AG04449 (cell line): ENCODE data around the gene CARD19.

Source experiments
- CTCF ChIA-PET: fragments of 350-600 bp; formaldehyde crosslinking; extraction: SDS; loops from one replicate; lab custom pipeline; 2021; ENCODE audit warnings: antibody characterized with exemption; lab: Yijun Ruan, JAX
- POLR2A ChIA-PET: fragments of 400-600, 350-600 bp; formaldehyde crosslinking; extraction: SDS; loops from one replicate; lab custom pipeline; 2020; ENCODE audit warnings: antibody characterized with exemption, inconsistent platforms; lab: Yijun Ruan, JAX
- DNase-seq: peaks from one replicate; pipeline ENCODE4 v3.0.0-alpha.2; 2010; ENCODE audit warnings: low read depth, low spot score
- H3K4me3 ChIP-seq: 2 replicates; pipeline ENCODE4 v1.5.1; 2011; ENCODE audit warnings: low read depth, mild to moderate bottlenecking, control low read depth, low read length
- TF ChIP-seq, protein P1 (sequence below): IDR thresholded peaks from one replicate; pipeline ENCODE4 v1.5.1; 2011; ENCODE audit warnings: mild to moderate bottlenecking, moderate library complexity, low read length, control low read depth, inconsistent platforms; ENCODE audit not compliant: insufficient read depth; ENCODE audit errors: missing control alignments

The CARD19 gene

DNA sequence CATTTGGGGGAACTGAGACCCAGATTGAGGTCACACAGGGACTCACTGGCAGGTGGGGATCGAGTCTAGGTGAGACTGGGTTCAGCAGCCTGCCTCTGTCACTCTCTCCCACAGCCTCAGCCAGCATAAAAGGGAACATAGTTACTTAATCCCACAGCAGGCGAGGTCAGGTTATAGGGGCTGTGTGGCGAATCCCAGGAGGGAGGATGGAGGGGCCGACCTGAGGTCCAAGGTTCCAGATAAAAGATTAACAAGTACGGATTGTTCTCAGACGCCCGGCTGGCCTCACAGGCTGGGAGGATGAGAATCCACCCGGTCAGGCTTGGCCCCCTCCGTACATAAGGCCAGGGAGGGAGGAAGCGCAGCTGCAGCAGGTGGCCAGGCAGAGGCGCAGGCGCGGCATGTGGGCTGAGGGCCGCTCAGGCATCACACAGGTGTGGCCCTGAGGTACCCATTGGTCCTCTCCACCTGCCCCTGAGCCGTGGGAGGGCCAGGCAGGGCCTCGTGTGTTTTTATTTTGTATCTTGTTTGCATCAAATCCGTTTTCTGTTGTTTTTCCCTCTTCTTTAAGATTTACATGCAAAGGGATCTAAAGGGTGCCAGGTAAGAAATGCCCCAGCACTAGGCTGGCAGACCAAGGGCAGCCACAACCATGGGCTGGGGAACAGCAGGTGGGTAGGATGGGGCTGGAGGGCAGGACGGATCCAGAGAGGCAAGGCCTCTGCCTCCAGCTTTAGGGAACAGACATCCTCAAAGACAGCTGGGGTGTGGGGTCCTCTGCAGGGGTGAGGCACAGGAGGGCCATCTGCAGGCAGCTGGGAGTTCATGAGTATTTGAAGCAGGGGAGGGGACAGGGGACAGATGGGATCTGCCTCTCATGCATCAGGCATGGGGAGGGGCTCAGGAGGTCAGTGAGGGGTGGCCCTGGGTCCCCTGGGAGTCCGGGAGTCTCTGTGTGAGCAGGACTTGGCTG lies 33.9 kb upstream of the CARD19 start:
- no peak overlapping the region for H3K4me3 ChIP-seq
- CTCF ChIA-PET: no interaction called here
- DNase-seq: no peak
- POLR2A ChIA-PET: no interaction called here
- TF ChIP-seq, protein P1, sequence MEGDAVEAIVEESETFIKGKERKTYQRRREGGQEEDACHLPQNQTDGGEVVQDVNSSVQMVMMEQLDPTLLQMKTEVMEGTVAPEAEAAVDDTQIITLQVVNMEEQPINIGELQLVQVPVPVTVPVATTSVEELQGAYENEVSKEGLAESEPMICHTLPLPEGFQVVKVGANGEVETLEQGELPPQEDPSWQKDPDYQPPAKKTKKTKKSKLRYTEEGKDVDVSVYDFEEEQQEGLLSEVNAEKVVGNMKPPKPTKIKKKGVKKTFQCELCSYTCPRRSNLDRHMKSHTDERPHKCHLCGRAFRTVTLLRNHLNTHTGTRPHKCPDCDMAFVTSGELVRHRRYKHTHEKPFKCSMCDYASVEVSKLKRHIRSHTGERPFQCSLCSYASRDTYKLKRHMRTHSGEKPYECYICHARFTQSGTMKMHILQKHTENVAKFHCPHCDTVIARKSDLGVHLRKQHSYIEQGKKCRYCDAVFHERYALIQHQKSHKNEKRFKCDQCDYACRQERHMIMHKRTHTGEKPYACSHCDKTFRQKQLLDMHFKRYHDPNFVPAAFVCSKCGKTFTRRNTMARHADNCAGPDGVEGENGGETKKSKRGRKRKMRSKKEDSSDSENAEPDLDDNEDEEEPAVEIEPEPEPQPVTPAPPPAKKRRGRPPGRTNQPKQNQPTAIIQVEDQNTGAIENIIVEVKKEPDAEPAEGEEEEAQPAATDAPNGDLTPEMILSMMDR: no peak

DNA sequence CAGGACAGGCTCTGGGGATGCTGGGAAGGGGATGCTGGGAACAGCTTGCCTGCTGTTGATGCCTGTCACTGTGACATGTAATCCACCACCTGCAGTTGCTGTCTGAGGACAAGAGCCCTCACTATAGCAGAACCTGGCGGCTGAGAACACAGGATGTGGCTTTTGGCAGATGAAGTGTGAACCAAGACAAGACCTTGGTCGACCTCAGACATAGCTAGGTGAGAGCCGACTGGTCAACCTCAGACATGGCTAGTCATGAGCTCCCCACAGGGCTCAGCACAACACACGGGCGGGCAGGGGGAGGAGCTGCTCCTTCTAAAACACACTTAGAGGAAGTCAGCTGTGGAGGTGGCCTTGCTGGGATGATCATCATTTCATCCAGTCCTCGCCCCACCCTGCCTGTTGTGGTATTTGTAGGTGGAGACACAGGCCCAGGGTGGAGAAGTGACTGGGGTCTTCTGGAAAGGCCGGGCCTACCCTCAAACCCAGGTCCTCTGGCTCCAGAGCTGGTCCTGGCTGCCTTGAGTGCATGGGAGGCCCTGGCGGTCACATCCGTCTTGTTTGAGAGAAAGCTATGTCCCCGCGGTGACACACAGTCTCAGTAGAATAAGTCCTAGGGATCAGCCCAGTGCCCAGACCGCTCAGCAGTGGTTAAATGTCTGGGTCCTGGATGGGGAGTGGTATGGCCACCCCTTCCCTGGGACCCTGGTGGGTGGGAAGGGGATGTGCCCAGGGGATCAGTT lies 31.5 kb upstream of the CARD19 start:
- TF ChIP-seq, protein P1: no peak
- H3K4me3 ChIP-seq: no peak overlapping the region
- CTCF ChIA-PET: no interaction called here
- POLR2A ChIA-PET: no interaction called here
- no peak for DNase-seq

DNA sequence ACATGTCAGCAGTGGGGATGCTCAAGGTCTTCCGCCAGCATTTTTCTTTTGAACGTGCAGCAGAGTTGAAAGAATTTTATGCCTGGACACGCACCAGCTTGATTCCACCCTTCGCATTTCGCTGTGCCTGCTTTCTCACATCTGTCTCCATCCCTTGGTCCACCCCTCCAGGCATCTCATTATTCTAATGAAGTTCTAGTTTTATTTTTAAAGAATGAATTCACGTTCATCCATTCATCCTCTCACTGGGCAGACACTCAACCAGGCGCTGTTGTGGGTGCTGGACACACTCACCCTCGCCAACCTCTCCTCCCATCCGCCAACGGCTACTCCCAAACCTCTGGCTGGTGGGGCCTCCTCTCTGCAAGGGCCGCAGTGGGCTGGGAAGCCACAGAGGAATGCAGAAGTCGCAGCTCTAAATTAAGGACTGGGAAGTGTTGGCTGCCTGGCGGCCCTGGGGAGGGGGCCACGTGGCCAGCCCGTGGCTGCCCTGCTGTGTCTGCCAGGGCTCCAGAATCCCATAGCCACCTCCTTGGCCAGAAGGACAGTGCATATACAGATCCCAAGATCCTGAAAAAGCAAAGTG lies 30.8 kb upstream of the CARD19 start:
- TF ChIP-seq, protein P1: no peak
- POLR2A ChIA-PET: no interaction called here
- CTCF ChIA-PET: no interaction called here
- DNase-seq: no peak
- no peak overlapping the region for H3K4me3 ChIP-seq

DNA sequence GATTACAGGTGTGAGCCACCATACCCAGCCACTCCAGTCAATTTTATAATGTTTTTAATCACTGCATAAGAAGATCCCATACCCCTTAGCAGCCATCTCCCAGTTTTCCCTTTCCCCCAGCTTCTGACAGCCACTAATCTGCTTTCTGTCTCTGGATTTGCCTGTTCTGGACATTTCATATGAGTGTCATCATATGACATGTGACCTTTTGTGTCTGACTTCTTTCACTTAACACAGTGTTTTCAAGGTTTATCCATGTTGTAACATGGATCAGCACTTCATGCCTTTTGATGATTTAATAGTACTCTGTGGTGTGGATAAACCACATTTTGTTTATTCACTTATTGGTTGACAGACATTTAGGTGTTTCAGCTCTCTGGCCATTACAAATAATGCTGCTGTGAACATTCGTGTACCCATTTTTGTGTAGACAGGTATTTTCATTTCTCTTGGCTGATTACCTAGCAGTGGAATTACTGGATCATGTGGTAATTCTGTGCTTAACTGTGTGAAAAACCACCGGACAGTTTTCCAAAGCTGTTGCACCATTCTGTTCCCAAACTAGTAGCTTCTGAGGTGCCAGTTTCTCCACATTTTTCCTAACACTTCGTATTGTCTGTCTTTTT lies 28.9 kb upstream of the CARD19 start:
- TF ChIP-seq, protein P1: no peak
- POLR2A ChIA-PET: no interaction called here
- CTCF ChIA-PET: no interaction called here
- DNase-seq: no peak
- no peak overlapping the region for H3K4me3 ChIP-seq

DNA sequence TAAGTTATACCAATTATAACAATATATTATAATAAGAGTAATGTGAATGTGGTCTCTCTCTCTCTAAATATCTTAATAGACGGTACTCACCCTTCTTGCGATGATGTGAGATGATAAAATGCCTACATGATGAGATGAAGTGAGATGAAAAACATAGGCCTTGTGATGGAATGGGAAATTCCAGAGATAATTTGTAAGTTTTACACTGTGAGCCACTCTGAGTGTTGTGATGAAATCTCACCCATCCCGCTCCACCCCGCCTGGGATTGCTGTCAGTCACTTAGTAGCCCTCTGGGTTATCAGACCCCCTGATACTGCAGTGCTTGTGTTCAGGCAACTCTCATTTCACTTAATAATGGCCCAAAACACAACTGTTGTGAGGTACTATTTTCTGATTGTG lies 27.1 kb upstream of the CARD19 start:
- POLR2A ChIA-PET: no interaction called here
- no peak for DNase-seq
- TF ChIP-seq, protein P1: no peak
- H3K4me3 ChIP-seq: no peak overlapping the region
- CTCF ChIA-PET: no interaction called here
